ENCODE results near the gene PPP6R2.

- TF ChIP-seq CTCF (IDR thresholded peaks at IDR 0.05) (no peak), POLR2A (IDR thresholded peaks at IDR 0.05) (no peak)
Observed at GRCh38 chr22:50303848-50304527, 39.1 kb upstream of the PPP6R2 start.
